Measurements from ENCODE around the gene ADCY3. TPM values are rescaled to one million over a fixed set of nuclear protein-coding genes. Genes with fewer than 3 reads are reported as not detected.

The ADCY3 gene
- total and polyA plus RNA-seq, 2 of the 13 experiments (the other 11 are each of a cell fraction or from before 2014, with no cell fraction given), result 0.11 to 0.61 TPM

GRCh38 chr2:24792874-24793760 lies 126.9 kb downstream of the ADCY3 start, which contains the start of the genes CENPO and PTRHD1 (continued):
- TF ChIP-seq ZNF276 (CRISPR knock-in tag; IDR thresholded peaks at IDR 0.05; ENCODE audit: low read depth), result 0 out of 2 replicates have a peak, but pooled peaks have one; percentile 90
- peak; percentile 16; the same call in 1 of the 2 replicates for TF ChIP-seq ZNF121 (CRISPR knock-in tag; IDR thresholded peaks at IDR 0.05)
- peak; percentile 95 for TF ChIP-seq ASH2L (IDR thresholded peaks at IDR 0.05; ENCODE audit: insufficient read length, low read depth, low read length)
- TF ChIP-seq USF2 (IDR thresholded peaks at IDR 0.05; ENCODE audit: low read depth, low read length), result no peak
- no peak; the same call in 1 of the 2 replicates for TF ChIP-seq USF2 (CRISPR knock-in tag; IDR thresholded peaks at IDR 0.05; ENCODE audit: borderline replicate concordance)
- no peak for TF ChIP-seq JUNB (CRISPR knock-in tag; IDR thresholded peaks at IDR 0.05; ENCODE audit: borderline replicate concordance)
- TF ChIP-seq ZSCAN30 (CRISPR knock-in tag; IDR thresholded peaks at IDR 0.05), result no peak
- TF ChIP-seq KDM4B (CRISPR knock-in tag; IDR thresholded peaks at IDR 0.05), result peak; percentile 64; the same call in 1 of the 2 replicates
- TF ChIP-seq ZHX2 (IDR thresholded peaks at IDR 0.05; ENCODE audit: low read depth), result peak; percentile 93
- no peak for TF ChIP-seq ZHX2 (CRISPR knock-in tag; IDR thresholded peaks at IDR 0.05; ENCODE audit: borderline replicate concordance)
- 0 out of 2 replicates have a peak, but pooled peaks have one; percentile 50 for TF ChIP-seq ZNF557 (CRISPR knock-in tag; IDR thresholded peaks at IDR 0.05)
- TF ChIP-seq FOXK2 (IDR thresholded peaks at IDR 0.05), result peak; percentile 70; the same call in 1 of the 2 replicates
- no peak for TF ChIP-seq PHB2 (IDR thresholded peaks at IDR 0.05; ENCODE audit: partially characterized antibody)
- peak; percentile 98 for TF ChIP-seq HOXA3 (CRISPR knock-in tag; IDR thresholded peaks at IDR 0.05)
- TF ChIP-seq U2AF1 (optimal IDR thresholded peaks at IDR 0.05; ENCODE audit: low read depth, low read length), result no peak
- no peak for TF ChIP-seq IRF1 (CRISPR knock-in tag; IDR thresholded peaks at IDR 0.05; ENCODE audit: low read depth)
- peak; percentile 78 for TF ChIP-seq ZBTB14 (CRISPR knock-in tag; IDR thresholded peaks at IDR 0.05)

Data from HepG2 (cell line).